SU-DHL-6 (cell line): ENCODE data around the gene PPP2R3B.

Experiments
- CTCF ChIP-seq: fragments of 200-600 bp; sonication (generic); IDR thresholded peaks from one replicate; pipeline ENCODE4 v1.5.1; 2017; ENCODE audit warnings: antibody characterized with exemption, mild to moderate bottlenecking, low read length, moderate library complexity; ENCODE audit not compliant: insufficient read depth, poor library complexity, severe bottlenecking
- EZH2phosphoT487 ChIP-seq: fragments of 200-600 bp; sonication (generic), shearing (Covaris generic); conservative IDR thresholded peaks from 2 replicates; pipeline ENCODE4 v1.6.1; 2018; ENCODE audit warnings: mild to moderate bottlenecking, antibody characterized with exemption, low read length, moderate library complexity, mixed read lengths

DNA sequence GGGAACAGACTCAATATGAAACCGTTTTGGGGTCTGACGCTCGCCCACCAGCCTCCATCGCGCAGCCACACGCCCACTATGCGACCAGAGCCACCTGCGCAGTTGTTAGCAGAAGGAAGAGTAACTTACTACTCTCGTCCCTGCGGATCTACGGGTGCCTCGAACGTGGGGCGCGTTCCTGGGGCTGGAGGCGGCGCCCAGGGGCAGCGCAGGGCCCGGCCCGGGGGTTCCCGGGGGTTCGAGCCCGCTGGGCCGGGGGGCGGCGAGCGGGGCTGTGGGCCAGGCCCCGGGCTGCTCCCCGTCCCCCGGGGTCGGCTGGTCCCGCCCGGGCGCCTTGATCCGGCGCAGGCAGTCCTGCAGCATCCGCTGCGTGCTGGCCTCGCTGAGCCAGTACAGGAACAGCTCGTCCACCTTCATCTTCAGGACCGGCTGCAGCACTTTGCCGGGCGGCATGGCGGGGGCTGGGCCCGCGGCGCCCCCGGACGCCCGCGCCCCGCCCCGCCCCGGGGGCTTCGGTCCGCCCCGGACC is 404 bp downstream of the PPP2R3B start:
- TF ChIP-seq CTCF (no peak), EZH2phosphoT487 (no peak)
